NB4 (cell line): ENCODE results near the gene PRKG1.

Experiments used
- DNase-seq: peaks from one replicate; pipeline ENCODE4 v3.0.0; 2010; ENCODE audit warnings: low read depth
- H3K4me3 ChIP-seq: one replicate; pipeline ENCODE4 v1.5.1; 2011; ENCODE audit warnings: mild to moderate bottlenecking, low read depth, low read length, moderate library complexity
- CTCF ChIP-seq: IDR thresholded peaks from one replicate; pipeline ENCODE4 v1.5.1; 2012; ENCODE audit warnings: low read depth, low read length
- MAX ChIP-seq: IDR thresholded peaks from 2 replicates; pipeline ENCODE4 v1.6.1; 2011; ENCODE audit warnings: low read depth, low read length
- MYC ChIP-seq: IDR thresholded peaks from 2 replicates; pipeline ENCODE4 v1.6.1; 2011; ENCODE audit warnings: low read depth, low read length
- POLR2A ChIP-seq: IDR thresholded peaks from 2 replicates; pipeline ENCODE4 v1.6.1; 2011; ENCODE audit warnings: mild to moderate bottlenecking; ENCODE audit not compliant: insufficient read length; ENCODE audit errors: extremely low read depth

PRKG1 gene

GRCh38 chr10:52064084-52064845, 990.0 kb downstream of the PRKG1 start:
- no peak for DNase-seq
- TF ChIP-seq MYC (no peak), POLR2A (no peak), MAX (no peak), CTCF (no peak)
- H3K4me3 ChIP-seq = no peak overlapping the region

- peak; percentile 15 for DNase-seq
- TF ChIP-seq POLR2A = no peak
- peak; percentile 18 for TF ChIP-seq CTCF
- no peak overlapping the region for H3K4me3 ChIP-seq
Observed at GRCh38 chr10:52066383-52066782, 992.1 kb downstream of the PRKG1 start.

- no peak overlapping the region for H3K4me3 ChIP-seq
- DNase-seq = no peak
- TF ChIP-seq POLR2A (no peak), CTCF (no peak), MAX (no peak), MYC (no peak)
Observed at GRCh38 chr10:52068485-52068884, 994.2 kb downstream of the PRKG1 start.

- TF ChIP-seq CTCF (no peak), MYC (no peak), POLR2A (no peak), MAX (no peak)
- DNase-seq = no peak
- no peak overlapping the region for H3K4me3 ChIP-seq
Observed at GRCh38 chr10:52071814-52072213, 997.5 kb downstream of the PRKG1 start.

- DNase-seq = no peak
- no peak for TF ChIP-seq CTCF
- TF ChIP-seq POLR2A = no peak
- no peak for TF ChIP-seq MAX
- TF ChIP-seq MYC = no peak
Observed at GRCh38 chr10:52074505-52075026, 1000.3 kb downstream of the PRKG1 start.

GRCh38 chr10:52077814-52078213, 1003.5 kb downstream of the PRKG1 start:
- DNase-seq = no peak
- H3K4me3 ChIP-seq = no peak overlapping the region
- TF ChIP-seq CTCF (no peak), POLR2A (no peak), MAX (no peak), MYC (no peak)

More at GRCh38 chr10:52074505-52075026, 1000.3 kb downstream of the PRKG1 start:
- H3K4me3 ChIP-seq = no peak overlapping the region
